GM18517 (cell line): ENCODE data around the gene FCGBP.

ENCODE experiments used
- ATAC-seq: cut with Tn5 transposase; IDR thresholded peaks from one replicate; pipeline ENCODE4 v1.9.1; 2021; ENCODE audit warnings: mild to moderate bottlenecking, moderate library complexity; ENCODE audit not compliant: unreplicated experiment

FCGBP gene

GRCh38 chr19:39949026-39949747, 14.8 kb upstream of the FCGBP start:
- no peak for ATAC-seq

- ATAC-seq: no peak
Measured at GRCh38 chr19:39946532-39946931, 12.1 kb upstream of the FCGBP start.

- ATAC-seq: no peak
Measured at GRCh38 chr19:39943586-39943985, 9.2 kb upstream of the FCGBP start.

- ATAC-seq: no peak
Measured at GRCh38 chr19:39942366-39942730, 7.9 kb upstream of the FCGBP start.

- ATAC-seq: peak; percentile 60
Measured at GRCh38 chr19:39941615-39942365, 7.4 kb upstream of the FCGBP start.

GRCh38 chr19:39941151-39941550, 6.7 kb upstream of the FCGBP start:
- ATAC-seq: no peak

GRCh38 chr19:39940221-39940833, 5.9 kb upstream of the FCGBP start:
- no peak for ATAC-seq

- ATAC-seq: no peak
Measured at GRCh38 chr19:39939556-39939955, 5.1 kb upstream of the FCGBP start.

- no peak for ATAC-seq
Measured at GRCh38 chr19:39937787-39938186, 3.4 kb upstream of the FCGBP start.

- ATAC-seq: no peak
Measured at GRCh38 chr19:39937094-39937720, 2.8 kb upstream of the FCGBP start.

- no peak for ATAC-seq
Measured at GRCh38 chr19:39936622-39937021, 2.2 kb upstream of the FCGBP start.

- ATAC-seq: no peak
Measured at GRCh38 chr19:39936020-39936419, 1.6 kb upstream of the FCGBP start.

GRCh38 chr19:39935364-39935661, 879 bp upstream of the FCGBP start:
- no peak for ATAC-seq

GRCh38 chr19:39929750-39930149, 4.7 kb downstream of the FCGBP start:
- ATAC-seq: no peak

- no peak for ATAC-seq
Measured at GRCh38 chr19:39928357-39928725, 6.1 kb downstream of the FCGBP start.

- no peak for ATAC-seq
Measured at GRCh38 chr19:39927524-39928356, 6.7 kb downstream of the FCGBP start.

GRCh38 chr19:39927076-39927475, 7.4 kb downstream of the FCGBP start:
- no peak for ATAC-seq

GRCh38 chr19:39926170-39926760, 8.2 kb downstream of the FCGBP start:
- ATAC-seq: no peak

GRCh38 chr19:39924952-39925351, 9.5 kb downstream of the FCGBP start:
- ATAC-seq: no peak

GRCh38 chr19:39924389-39924788, 10.0 kb downstream of the FCGBP start:
- ATAC-seq: no peak

- ATAC-seq: no peak
Measured at GRCh38 chr19:39923862-39924261, 10.6 kb downstream of the FCGBP start.
